ENCODE results near the gene CRAMP1.

Gene CRAMP1

DNA sequence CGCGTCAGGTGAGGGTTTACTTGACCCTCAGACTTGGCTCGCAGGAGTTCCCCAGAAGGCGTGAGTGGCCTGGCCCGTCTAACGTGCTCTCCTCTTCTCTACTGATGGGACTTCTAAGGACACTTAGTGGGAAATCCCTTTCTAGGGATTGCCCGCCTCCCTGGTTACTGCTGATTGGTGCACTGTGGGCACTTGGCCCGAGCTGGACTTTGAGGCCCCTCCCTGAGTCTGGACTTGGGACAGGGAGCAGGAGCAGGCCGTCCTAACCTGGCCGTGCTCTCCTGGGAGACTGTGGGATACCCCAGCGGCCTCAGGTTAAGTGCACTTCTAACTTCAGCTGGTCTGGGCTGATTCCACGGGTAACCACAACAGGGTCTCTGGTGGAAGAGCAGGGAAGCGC is 15.0 kb upstream of the CRAMP1 start:
- DNase-seq: no peak

DNA sequence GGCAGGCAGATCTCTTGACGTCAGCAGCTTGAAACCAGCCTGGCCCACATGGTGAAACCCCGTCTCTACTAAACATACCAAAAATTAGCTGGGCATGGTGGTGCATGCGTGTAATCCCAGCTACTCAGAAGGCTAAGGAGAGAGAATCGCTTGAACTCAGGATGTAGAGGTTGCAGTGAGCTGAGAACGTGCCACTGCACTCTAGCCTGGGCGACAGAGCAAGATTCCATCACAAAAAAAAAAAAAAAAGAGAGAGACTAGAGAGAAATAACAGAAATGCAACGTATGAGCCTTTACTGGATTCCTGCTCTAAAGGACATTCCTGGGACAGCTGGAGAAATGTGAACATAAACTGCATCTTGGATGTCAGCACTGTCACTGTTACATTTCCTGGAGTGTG is 11.1 kb upstream of the CRAMP1 start:
- no peak for DNase-seq

DNA sequence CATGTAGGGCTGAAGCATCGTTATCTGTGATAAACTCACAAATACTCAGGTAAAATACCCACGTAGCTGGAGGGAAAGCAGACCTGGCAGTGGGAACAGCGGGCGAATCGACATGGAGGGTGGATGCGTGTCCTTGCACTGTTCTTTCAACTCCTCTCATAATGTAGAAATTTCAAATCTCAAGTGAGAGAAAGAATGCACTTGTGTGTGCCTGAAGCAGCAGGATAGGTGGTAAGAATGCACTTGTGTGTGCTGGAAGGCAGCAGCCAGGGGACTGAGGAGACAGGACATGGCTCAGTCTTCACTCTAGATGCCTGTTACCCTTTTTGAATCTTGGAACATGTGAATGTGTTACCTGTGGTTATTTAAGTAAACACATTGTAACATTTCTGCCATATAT is 10.7 kb upstream of the CRAMP1 start:
- no peak for DNase-seq

DNA sequence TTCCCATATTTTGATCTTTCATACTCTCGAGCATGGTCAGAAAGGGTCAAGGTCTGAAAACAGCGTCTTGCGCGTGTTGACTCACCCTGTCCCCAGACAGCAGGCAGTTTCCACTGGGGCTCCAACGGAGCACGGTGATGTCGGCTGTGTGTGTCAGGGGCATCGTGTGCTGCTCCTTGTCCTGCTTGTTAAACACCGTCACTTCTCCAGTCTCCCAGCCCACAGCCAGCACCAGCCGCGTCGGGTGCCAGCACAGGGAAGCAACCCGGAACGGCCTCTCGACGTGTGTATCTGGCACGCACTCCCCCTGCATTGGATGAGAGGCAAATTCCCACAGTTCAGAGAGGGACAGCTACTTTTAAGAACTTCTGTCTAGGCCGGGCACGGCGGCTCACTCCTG is 9.9 kb upstream of the CRAMP1 start:
- no peak for DNase-seq

DNA sequence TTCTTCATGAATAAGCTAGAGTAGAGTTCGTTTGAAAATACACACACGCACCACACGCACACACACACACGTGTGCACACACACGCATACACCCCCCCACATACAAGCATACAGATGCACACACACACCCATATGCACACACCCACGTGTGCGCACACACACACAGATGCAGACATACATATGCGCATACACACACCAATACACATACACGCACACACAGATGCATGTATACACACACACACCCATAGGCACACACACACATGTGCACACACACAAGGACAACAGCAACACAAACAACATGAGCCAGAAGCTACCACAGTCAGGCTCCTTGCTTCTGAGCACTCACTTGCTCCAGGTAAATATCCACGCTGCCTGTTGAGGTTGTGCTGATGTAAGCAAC is 5.4 kb upstream of the CRAMP1 start:
- no peak for DNase-seq

DNA sequence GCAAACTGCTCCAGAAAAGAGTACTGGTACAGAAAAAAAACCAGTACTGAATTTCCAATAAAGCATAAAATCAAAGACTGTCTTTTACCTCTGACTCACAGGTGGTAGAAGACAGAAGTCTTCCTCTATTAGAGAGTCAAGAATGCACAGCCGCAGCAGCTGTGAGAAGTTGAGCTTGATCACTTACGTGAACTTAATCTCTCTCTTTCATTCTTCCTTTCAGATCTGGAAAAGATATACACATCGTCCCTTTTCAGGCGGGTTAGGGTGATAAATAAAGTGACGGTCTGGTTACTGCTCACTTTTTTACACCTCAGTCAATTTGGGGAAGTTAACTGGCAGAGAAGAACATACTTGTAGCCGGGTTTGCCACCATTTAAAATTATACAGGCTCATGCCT is 4.2 kb upstream of the CRAMP1 start:
- no peak for DNase-seq

DNA sequence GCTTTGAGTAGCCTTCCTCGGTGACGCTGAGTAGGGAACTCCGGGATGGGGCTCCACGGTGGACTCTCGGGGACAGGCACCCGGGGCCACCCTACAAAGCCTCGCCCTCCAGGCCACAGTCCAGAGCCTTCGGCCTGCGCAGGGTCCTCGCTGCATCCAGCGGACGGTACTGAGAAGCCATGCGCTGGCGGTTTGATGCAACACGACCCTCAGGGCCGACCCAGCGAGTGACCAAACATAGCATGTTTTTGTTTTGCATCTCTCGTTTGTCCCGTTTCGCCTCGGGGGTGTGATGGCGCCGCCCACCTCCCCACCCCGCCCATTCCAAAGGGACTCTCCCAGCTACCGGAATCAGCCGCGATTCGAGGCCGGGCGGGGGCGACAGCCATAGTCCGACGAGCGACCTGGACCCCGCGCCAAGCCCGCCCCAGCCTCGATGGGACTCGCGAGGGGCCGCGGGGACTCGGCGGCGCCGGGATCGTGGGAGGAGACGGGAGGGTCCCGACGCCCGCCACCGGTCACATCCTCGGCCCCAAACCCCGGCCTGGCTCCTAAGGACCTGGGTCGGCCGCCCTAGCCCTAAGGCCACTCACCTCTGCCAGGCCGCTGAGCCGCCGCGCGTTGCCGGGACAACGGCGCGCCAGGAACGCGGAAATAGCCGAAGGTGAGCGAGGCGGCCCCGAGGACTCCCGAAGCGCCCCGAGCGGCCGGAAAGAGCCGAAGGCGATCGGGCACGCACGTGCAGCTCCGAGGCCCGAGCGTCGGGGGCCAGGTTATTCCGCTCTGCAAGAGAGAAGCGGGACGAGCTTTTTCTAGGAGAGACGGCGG is 1.9 kb upstream of the CRAMP1 start:
- peak; percentile 25 for DNase-seq

DNA sequence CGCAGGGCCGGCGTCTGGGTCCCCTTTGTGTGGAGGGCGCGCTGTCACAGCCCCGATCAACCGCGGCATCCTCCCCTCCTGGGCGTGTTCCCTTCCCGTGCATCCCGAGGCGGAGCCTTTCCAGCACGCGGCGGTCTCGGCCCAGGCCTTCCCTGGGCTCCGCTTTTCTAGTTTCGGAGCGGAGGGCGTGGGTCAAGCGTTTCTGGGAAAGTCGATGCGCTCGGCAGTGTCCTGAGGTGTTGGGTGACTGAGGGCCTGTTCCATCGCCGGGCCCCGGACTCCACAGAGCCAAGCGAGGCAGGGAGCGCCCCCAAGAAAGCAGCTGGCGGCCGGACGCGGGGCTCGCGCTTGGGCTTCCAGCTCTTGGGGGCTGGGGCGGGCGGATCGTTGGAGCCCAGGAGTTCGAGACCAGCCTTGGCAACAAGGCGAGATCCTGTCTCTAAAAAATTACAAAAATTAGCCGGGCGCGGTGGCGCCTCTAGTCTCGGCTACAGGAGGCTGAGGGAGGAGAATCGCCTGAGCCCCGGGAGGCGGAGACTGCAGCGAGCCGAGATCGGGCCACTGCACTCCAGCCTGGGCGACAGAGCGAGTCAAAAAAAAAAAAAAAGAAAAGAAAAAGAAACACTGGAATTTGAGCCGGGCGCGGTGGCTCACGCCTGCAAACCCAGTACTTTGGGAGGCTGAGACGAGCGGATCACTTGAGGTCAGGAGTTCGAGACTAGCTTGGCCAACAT is 1.1 kb upstream of the CRAMP1 start:
- DNase-seq: no peak

DNA sequence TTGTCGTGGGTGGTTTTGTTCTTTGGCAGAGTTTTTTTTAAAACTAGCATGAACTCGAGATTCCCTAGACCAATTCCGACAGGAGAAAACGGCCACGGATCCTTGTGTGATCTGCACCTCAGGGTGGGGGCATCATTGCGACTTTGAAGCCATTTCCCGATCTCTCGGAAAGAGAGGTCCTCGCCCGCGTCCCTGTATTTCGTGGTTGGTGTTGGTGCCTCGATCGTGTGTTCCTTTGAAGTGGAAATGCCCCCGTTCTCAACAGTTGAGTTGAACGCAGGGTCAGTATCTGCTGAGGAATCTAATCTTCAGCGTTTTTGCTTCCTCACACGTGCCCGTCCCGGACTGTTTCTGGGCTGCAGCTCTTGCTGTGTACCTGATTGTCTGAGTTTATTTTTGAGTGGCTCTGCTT is 1.1 kb downstream of the CRAMP1 start:
- no peak for DNase-seq

DNA sequence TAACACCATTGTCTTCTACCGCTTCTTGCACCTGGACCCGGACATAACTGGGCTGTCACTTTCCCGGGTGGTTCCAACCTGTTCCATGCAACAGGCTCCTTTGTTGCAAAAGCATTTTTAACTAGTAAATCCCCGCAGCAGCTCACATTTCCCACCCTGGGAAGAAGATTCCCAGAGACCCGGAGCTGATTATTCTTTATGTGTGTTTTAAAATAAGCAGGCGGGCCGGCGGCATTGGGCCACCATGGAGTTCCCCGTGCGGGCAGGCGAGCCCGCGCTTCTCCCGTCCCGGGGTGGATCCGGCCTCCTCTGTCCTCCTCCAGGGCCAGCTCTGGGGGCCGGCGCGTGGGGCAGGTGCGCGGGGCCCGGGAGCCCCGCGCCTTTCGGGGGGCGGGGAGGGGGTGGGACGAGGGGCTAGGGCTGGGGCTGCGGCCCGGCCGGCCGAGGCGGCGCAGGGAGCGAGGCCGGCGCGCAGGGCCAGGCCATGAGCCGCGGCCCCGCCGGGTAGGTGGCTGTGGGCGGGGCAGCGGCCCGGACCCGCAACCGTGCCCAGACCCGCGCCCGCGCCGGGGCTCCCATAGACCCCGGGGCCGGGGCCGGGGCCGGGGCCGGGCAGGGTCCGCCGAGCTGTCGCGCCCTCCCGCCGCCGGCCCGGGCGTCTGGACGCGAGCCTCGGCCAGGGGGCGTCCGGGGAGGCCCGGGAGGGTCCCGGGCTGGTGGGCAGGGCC is 1.7 kb downstream of the CRAMP1 start:
- no peak for DNase-seq

DNA sequence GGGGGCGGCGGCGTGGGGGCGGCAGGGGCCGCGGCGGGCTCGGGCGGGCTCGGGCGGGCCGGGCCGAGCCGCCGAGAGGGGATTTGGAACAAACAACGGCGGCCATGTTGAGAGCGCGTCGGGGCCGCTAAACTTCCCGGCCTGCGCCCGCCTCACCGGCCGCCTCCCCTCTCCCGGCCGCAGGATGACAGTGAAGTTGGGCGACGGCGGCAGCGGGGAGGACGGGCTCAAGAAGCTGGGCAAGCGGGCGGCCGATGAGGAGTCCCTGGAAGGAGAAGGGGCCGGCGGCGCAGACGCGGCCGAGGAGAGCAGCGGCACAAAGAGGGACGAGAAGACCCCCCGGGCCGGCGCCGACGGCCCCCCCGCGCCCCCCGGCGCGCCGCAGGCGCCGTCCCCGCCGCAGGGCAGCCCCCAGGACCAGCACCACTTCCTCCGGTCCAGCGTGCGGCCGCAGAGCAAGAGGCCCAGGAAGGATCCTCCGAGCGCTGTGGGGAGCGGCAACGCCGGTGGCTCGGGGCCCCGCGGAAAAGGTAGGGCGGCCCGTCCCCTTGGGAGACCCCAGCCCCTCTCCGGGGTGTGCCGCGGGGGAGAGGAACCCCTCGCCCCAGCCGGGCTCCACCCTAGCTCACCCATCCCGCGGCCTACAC is 2.4 kb downstream of the CRAMP1 start:
- no peak for DNase-seq

DNA sequence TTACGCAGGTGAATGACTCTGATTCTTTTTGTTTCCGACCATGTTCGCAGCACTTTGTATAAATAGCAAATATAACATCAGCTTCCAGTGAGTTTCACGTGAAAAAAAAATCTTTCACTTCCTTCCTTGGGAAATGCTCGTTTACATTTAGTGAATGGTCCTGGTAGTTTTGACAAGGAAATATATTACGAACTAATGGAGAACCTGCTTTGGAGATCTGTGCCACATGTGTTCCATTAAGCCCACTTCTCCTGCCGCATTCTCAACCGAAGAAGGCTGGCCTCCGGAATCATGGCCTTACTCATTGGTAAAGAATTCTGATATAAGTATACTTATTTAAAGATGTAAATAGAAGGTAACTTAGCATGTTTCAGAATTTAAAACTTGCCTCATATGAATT is 3.6 kb downstream of the CRAMP1 start:
- DNase-seq: no peak

DNA sequence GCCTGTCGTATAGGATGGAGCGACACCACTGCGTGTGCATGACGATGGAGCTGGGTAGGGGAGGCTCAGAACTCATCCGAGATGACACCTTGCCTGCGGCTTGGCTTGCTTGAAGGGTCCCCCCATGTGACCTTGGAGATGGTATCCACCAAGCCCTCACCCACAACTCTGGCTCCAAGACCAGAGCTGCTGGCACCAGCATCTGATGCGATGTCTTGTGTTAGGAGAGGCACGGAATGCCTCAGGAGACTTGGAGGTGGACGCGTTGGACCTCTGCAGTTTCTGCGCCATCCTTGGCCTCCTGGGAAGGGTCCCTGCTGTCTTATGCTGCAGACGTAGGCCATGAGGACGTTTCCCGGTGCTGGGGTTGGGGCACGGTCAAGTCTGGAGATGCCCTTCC is 7.8 kb downstream of the CRAMP1 start:
- no peak for DNase-seq

DNA sequence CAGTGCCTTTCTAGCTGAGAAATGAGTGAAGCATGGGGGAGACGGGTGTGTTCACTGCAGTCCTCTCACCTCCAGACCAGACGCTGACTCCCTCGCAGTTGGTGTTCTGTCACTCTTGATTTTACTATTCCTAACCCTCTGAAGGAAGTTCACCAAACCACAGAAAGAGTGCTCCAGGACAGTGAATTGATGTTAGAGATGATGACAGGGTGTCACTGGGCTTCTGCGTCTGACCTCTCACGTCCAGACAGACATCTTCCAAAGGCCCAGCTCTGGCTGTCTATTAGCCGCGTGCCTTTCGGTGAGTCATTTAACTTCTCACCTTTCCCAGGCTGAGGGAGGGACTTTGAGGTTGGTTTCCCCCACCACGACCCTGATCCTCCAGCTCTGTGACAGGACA is 8.2 kb downstream of the CRAMP1 start:
- no peak for DNase-seq

DNA sequence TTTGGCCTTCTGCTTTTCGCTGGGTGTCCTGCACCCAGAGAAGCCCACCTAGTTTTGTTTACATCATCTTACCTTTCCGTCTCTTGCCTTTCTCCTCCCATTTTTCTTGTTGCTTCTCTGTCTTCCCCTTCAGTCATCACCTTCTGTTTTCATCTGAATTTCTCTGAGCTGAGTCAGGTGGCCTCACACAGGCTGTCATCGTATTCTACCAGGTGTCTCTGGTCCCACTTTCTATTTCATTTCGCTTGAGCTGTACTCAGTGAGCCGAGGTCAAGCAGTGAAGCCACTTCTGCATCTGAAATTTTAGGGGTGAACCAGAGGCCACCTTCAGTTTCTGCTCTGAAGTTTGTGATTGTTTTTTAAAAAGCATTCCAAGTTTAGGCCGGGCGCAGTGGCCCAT is 9.7 kb downstream of the CRAMP1 start:
- no peak for DNase-seq

DNA sequence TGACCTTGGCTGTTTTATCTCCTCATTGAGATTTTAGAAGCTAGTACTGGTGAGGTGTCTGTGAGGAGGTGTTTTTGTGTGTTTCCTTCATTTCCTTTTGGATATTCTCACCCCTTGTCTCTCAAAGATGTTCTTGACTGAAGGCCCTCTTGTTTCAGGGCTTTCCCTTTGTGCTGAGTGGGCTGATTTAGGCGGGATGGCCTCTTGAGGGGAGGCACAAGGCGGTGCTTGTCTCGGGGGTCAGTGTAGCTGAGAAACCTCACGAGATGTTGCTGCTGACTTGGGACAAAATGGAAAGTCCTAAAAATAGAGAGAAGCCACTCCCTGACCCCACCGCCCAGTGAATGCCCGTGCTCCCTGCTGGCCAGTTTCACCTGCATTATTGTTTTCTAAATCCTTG is 14.2 kb downstream of the CRAMP1 start:
- no peak for DNase-seq

DNA sequence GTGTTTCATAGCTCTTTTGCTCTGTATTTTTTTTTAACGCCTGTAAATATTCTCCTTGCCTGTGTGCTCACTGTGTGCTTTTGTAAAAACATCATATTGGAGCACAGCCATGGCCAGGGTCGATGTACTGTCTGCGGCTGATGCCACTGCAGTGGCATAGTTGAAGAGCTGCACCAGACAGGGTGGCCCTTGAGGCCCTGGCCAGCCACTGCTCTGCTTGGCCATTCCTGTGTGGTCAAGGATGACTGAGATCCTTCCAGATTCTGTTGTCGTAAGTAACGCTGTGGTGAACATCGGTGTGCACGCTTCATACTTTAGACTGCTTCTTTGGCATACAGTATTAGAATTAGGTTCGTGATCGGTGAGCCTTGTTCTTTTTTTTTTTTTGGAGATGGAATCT is 14.6 kb downstream of the CRAMP1 start:
- DNase-seq: no peak

DNA sequence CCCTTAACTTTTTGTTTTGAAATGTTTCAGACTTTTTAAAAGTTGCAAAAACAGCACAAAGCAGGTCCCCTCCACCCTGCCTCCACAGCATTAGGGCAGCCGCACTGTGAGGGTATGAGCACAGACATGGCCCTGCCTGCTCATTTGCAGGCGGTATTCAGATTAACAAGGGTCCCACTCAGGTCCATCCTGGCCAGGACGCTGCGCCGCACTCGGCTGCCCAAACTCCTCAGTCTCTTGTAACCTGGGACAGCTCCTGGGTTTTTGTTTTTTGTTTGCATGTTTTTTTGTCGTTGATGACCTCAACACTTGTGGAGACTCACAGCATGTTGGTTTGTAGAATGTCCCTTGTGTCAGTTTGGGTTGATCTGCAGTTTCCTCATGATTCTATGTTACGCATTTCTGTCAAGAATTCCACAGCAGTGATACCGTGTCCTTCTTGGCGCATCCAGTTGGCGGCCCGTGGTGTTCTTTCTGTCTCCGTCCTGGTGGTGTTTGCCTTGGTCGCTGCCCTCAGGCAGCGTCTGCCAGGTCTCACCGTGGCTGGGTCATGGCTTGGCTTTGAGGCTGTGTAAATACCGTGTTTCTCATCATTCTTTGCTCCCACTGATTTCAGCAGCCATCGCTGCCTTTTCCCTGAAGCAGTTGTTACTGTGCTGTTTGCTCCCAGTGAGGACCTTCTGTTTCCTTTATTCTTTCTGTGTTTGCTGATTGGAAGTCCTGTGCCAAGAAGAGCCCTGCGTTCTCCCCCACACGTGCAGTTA is 18.5 kb downstream of the CRAMP1 start:
- DNase-seq: no peak

DNA sequence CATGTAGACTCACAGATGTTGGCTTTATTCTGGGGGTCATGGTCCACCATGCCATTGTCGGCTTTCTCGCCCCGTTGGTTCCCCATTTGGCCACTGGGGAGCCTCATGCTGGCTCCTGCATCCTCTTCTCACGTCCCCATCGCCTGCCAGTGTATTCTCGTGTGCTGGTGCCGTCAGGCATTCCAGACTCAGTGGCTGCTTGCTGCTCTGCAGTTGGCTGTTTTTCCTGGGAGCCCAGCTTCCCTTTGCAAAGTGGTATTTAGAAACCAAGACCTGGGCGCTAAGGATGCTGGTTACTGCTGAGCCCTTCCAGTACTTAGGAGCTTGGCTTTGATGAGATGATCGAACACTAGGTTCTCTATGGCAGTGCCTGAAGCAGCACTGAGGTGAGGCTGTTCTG is 19.1 kb downstream of the CRAMP1 start:
- DNase-seq: no peak

DNA sequence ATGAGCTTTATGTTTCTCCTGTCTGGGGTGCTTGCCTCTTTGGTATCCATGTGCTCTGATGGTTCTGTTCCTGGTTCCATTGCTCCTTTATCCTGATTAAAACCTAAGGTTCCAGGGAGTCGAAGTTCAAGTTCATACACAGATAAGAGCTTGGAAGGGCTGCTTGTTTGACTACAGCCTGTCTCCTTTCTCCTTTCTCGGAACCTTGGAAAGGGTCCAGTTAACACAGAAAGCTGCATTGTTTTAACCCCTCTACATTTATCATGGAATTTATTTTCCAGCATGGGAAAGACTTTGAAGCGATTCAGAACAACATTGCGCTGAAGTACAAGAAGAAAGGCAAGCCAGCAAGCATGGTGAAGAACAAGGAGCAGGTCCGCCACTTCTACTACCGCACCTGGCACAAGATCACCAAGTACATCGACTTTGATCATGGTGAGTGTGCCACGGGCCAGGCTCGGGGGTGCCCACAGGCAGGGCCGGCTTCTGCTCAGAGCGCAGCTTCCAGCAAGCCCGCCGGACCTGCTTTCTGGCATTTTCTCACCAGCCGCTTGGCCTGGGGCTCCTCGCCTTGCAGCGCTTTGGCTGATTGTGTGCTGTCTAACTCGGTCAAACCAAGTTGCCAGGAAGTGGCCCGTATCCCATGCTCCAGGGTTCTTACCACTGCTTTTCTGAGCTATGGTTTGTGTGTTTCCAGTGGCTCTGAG is 19.9 kb downstream of the CRAMP1 start:
- no peak for DNase-seq

DNA sequence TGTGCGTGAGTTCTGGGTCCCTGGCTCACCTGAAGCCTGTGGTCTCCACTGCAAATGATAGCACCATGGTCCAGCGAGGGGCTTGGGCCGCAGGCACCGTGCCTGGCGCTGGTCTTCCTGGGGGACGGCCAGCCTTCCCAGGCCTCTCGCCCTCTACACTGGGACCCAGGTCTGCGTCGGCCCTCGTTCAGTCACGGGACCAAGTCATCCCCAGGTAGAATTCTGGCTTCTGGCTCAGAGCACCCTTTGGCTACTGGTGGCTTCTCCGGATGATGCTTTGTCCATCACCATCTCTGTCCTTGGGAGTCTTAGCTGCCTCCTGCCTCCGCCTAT is 20.4 kb downstream of the CRAMP1 start:
- no peak for DNase-seq

DNA sequence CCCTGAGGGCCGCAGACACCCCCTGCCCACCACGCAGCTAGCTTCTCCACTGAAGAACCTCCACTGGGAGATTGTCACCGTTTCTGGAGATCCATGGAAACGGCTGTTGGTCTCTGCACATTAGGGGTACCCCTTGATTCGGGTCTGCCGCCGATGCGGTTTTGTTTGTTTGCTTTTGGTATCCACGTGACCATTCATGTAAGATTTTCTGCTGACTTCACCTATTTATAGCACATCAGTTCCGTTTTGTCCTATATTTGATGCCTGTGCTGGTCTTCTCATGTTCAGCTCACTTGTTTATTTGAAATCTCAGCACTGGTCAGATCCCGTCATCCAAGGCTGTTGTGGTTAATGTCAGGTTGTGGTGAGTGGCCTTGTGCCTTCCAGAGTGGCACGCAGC is 21.1 kb downstream of the CRAMP1 start:
- no peak for DNase-seq

Measured in NCI-H2081 treated with DMSO at 0.1 percent for 48 hours (cell line).